Sigmoid colon (tissue), 7 donors: ENCODE measurements around the gene HSPA1A. TPM values are rescaled to one million over a fixed set of nuclear protein-coding genes. Genes with fewer than 3 reads are reported as not detected.
"Not testable (repeated sequence)": the region's sequence is repeated elsewhere in the genome, so short reads cannot be mapped to it uniquely, and the experiment has no call there.

Experiments used
- DNase-seq: peaks from one replicate; pipeline ENCODE4 v3.0.0-alpha.2; 2019
- H3K27ac ChIP-seq, 4 donors: fragments of 200-600 bp; sonication (generic); one replicate each; pipeline ENCODE4 v1.5.1; 2016 to 2019; ENCODE audit warnings: mild to moderate bottlenecking in 1 of 4
- H3K27me3 ChIP-seq, 3 donors: fragments of 200-600 bp; sonication (generic); one replicate each; pipeline ENCODE4 v1.5.1; 2019; ENCODE audit warnings: mild to moderate bottlenecking in 1 of 3
- H3K36me3 ChIP-seq, 4 donors: fragments of 200-600 bp; sonication (generic); one replicate each; pipeline ENCODE4 v1.5.1; 2016 to 2019
- H3K4me1 ChIP-seq, 4 donors: fragments of 200-600 bp; sonication (generic); one replicate each; pipeline ENCODE4 v1.5.1; 2017 to 2019
- H3K4me3 ChIP-seq, 4 donors: fragments of 200-600 bp; sonication (generic); one replicate each; pipeline ENCODE4 v1.5.1; 2017 to 2019; ENCODE audit warnings: mild to moderate bottlenecking in 2 of 4, moderate library complexity in 1 of 4
- H3K9me3 ChIP-seq, 4 donors: fragments of 200-600 bp in 3 of 4; sonication (generic) in 3 of 4; one replicate each; pipeline versions ENCODE4 v1.5.1 to v1.6.1; 2013 to 2019
- EP300 ChIP-seq, 4 donors: sonication (generic); formaldehyde crosslinking; IDR thresholded peaks; one replicate each; pipeline ENCODE4 v1.6.1; 2017; ENCODE audit warnings: antibody characterized with exemption in 4 of 4
- POLR2A ChIP-seq, 2 donors: fragments of 450-650 bp; IDR thresholded peaks; one replicate each; pipeline ENCODE4 v1.6.1; 2016; ENCODE audit warnings: antibody characterized with exemption in 2 of 2, mild to moderate bottlenecking in 2 of 2, moderate library complexity in 2 of 2
- POLR2AphosphoS5 ChIP-seq, 4 donors: sonication (generic); formaldehyde crosslinking; IDR thresholded peaks; one replicate each; pipeline ENCODE4 v1.6.1; 2017; ENCODE audit warnings: antibody characterized with exemption in 4 of 4
- WGBS, 2 donors: extraction: QIAGEN DNeasy Blood & Tissue Kit; methylation state at CpG; one replicate each; pipeline ENCODE4 v1.1.7; 2013; 5-methylcytosine and 5-hydroxymethylcytosine counted together
- intact Hi-C: fragments of 100-400 bp; cut with DNase I; formaldehyde crosslinking; loops from one replicate; pipeline ENCODE4 v1.15.1; 2023
- polyA plus RNA-seq, 3 donors: library from polyadenylated mRNA; stranded (reverse); fragments of 200-250 nt; gene quantifications; one replicate each; pipeline ENCODE4 v1.2.3, GENCODE V29; 2013
- total RNA-seq, 4 donors: library from RNA; depleted of rRNA; stranded (reverse); fragments of >200 nt; gene quantifications; one replicate each; pipeline ENCODE4 v1.1.0, GENCODE V29; 2016
- TF ChIP-seq, protein P1 (sequence below), 4 experiments: fragments of 450-650 bp in 3 of 4; fragments of 200-600 bp in 1 of 4; IDR thresholded peaks; one replicate each; pipeline ENCODE4 v1.5.1; 2016 to 2019; ENCODE audit warnings: antibody characterized with exemption in 4 of 4, mild to moderate bottlenecking in 3 of 4, moderate library complexity in 2 of 4
- donor health status: healthy with polysubstance abuse.
- donor health status: Bipolar disorder and iron deficiency.
- donor health status: healthy.

The HSPA1A gene
- total and polyA plus RNA-seq, 7 donors: 39.0 to 321 (median 147) TPM

DNA sequence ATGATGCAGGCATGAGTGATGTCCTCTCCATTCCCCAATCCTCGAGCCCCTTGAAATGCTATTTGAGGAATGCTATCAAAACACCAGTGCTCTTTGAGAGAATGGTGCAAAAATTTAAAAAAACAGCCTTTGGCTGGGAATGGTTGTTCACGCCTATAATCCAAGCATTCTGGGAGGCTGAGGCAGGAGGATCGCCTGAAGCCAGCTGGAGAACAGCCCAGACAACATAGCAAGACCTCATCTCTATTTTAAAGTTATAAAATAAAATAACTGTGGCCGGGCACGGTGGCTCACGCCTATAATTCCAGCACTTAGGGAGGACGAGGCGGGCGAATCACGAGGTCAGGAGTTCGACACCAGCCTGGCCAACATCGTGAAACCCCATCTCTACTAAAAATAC lies 15.6 kb upstream of the HSPA1A start:
- 83 to 88% methylated on average over 12 of the region's 12 CpGs for WGBS, 2 donors
- TF ChIP-seq POLR2A (IDR thresholded peaks at IDR 0.05) (no peak), EP300 (IDR thresholded peaks at IDR 0.05) (no peak), POLR2AphosphoS5 (IDR thresholded peaks at IDR 0.05) (no peak)
- TF ChIP-seq, protein P1, sequence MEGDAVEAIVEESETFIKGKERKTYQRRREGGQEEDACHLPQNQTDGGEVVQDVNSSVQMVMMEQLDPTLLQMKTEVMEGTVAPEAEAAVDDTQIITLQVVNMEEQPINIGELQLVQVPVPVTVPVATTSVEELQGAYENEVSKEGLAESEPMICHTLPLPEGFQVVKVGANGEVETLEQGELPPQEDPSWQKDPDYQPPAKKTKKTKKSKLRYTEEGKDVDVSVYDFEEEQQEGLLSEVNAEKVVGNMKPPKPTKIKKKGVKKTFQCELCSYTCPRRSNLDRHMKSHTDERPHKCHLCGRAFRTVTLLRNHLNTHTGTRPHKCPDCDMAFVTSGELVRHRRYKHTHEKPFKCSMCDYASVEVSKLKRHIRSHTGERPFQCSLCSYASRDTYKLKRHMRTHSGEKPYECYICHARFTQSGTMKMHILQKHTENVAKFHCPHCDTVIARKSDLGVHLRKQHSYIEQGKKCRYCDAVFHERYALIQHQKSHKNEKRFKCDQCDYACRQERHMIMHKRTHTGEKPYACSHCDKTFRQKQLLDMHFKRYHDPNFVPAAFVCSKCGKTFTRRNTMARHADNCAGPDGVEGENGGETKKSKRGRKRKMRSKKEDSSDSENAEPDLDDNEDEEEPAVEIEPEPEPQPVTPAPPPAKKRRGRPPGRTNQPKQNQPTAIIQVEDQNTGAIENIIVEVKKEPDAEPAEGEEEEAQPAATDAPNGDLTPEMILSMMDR (IDR thresholded peaks at IDR 0.05): no peak
- Histone ChIP-seq H3K4me3 (no peak overlapping the region), H3K27me3 (no peaks in the 10 kb centered on the region), H3K4me1 (peaks cover 0 to 13% (median 7%) of the 10 kb centered on the region in 4 donors), H3K36me3 (peaks cover 0 to 29% (median 0%) of the 10 kb centered on the region in 4 donors), H3K9me3 (no peaks in the 10 kb centered on the region), H3K27ac (no peak overlapping the region)
- no peak for DNase-seq
- intact Hi-C loops: no loop called here

DNA sequence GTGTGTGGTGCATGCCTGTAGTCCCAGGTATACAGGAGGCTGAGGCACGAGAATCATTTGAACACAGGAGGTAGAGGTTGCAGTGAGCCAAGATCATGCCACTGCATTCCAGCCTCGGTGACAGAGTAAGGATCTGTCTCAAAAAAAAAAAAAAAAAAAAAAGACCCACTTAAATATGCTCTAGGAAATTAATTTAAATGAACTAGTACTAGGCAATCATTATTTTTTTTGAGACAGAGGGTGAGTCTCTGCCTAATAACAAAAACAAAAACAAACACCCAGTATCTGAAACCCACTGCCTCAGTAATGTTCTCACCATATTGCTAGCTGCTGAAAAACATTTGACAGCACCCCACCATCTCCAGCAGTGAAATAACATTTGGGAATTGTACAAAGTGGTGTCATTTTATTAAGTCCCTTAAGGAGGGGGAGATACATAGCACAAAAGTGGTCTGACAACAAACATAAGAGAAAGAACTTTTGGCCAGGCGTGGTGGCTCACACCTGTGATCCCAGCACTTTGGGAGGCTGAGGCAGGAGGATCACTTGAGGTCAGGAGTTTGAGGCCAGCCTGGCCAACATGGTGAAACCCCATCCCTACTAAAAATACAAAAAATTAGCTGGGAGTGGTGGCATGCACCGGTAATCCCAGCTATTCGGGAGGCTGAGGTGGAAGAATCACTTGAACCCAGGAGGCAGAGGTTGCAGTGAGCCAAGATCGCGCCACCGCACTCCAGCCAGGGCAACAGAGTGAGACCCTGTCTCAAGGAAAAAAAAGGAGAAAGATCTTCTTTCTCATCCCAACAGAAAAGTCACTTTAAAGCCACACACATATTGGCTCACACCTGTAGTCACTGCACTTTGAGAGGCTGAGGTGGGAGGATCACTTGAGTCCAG lies 14.1 kb upstream of the HSPA1A start:
- Histone ChIP-seq H3K36me3 (peaks cover 0 to 29% (median 0%) of the 10 kb centered on the region in 4 donors), H3K4me1 (peaks cover 0 to 16% (median 12%) of the 10 kb centered on the region in 4 donors)
- 96 to 97% methylated on average over 8 of the region's 8 CpGs for WGBS, 2 donors
- H3K9me3 ChIP-seq, H3K27me3 ChIP-seq, H3K4me3 ChIP-seq, H3K27ac ChIP-seq, intact Hi-C loops, DNase-seq: not testable (repeated sequence)

DNA sequence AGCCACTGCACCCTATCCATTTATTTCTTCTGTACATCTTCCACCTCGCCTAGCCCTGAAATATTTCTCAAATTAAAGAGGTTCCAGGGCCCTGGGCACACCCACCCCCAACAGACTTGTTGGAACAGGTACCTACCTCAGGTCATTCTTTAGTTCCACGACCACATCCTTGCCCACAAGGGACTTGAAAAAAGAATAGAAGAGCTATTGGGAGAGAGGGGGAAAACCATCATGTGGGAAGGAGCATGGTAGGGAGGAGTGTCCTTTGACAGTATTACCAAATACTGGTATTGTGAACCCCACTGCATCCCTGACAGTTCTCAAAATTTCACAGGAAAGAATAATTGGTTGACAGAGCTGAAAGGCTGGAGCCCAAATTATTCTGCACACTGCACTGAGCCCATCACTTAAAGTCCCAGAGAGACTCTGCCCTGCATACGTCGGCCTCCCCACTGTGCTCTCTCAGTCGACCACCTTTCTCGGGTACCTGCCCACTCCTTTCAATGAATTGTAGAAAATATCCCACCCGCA lies 9.3 kb upstream of the HSPA1A start:
- Histone ChIP-seq H3K4me1 (peaks cover 0 to 25% (median 19%) of the 10 kb centered on the region in 4 donors), H3K36me3 (peaks cover 0 to 21% (median 0%) of the 10 kb centered on the region in 4 donors), H3K27ac (peak overlapping the region; percentile 87 to 98 (median 92)), H3K27me3 (no peaks in the 10 kb centered on the region), H3K4me3 (peak overlapping the region; percentile 51 to 64 (median 58)), H3K9me3 (no peaks in the 10 kb centered on the region)
- WGBS, 2 donors: 13 to 14% methylated on average over 7 of the region's 7 CpGs
- no peak for TF ChIP-seq POLR2A (IDR thresholded peaks at IDR 0.05)
- no peak for TF ChIP-seq EP300 (IDR thresholded peaks at IDR 0.05)
- TF ChIP-seq, protein P1 (IDR thresholded peaks at IDR 0.05): no peak
- no peak for TF ChIP-seq POLR2AphosphoS5 (IDR thresholded peaks at IDR 0.05)
- no peak for DNase-seq
- intact Hi-C loops: loop anchor here (1.0 kb wide), 1 partner anchor 16 kb away; no protein-coding TSS in a partner anchor

DNA sequence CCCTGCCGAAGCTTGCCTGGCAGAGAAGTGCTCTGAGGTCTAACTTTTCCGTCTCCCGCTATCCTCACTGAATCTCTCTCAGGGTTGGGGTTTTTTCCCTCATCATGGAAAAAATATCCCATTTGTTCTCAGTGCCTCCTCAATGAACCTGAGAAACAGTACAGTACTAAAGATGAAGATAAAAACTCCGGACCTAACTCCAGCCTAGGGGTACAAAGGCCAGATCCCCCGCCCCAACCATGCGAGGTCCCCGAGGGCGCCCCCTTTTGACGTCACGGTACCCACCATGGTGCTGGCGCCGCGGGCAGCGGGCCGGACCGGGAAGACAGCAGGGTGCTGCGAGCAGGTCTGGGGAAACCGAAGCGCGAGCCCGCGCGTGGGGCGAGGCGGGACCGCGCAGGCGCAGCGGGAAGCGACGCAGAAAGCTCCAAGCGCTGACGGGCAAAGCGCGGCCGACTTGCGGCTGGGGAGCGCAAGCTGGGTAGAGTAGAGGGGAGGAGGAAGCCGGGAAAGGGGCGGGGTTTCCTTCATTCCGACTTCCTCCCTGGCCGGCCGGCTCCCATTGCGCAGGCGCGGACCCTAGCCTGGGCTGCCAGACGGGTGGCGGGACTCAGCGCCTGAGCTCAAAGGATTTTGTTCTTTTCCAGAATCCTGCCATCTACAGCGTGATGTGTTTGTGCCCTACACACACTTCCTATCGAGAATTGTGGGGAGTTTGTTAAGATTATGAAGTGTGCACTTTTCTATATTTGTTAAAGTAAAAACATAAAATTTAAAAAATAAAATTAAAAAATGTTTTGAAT lies 8.7 kb upstream of the HSPA1A start, which contains the start of gene LSM2:
TSS of gene LSM2 (minus strand) at position 497 of the 803 bp plus-strand sequence. CDS start at position 288, 209 bp downstream.
- H3K27me3 ChIP-seq: no peaks in the 10 kb centered on the region
- TF ChIP-seq POLR2AphosphoS5 (IDR thresholded peaks at IDR 0.05) (peak; percentile 91 to 97 (median 95)), EP300 (IDR thresholded peaks at IDR 0.05) (peak in 1 of 4 donors; percentile 80), POLR2A (IDR thresholded peaks at IDR 0.05) (peak; percentile 66 to 76)
- TF ChIP-seq, protein P1 (IDR thresholded peaks at IDR 0.05): no peak
- peak; percentile 99 for DNase-seq
- peaks cover 0 to 16% (median 0%) of the 10 kb centered on the region in 4 donors for H3K36me3 ChIP-seq
- 0% methylated on average over 51 of the region's 51 CpGs for WGBS, 2 donors
- peak within 1 kb of the TSS; percentile 51 to 64 (median 58) for H3K4me3 ChIP-seq
- intact Hi-C loops: loop anchor here (1.0 kb wide), 1 partner anchor 16 kb away; no protein-coding TSS in a partner anchor
- peaks cover 0 to 25% (median 19%) of the 10 kb centered on the region in 4 donors for H3K4me1 ChIP-seq
- H3K27ac ChIP-seq: peak within 1 kb of the TSS; percentile 87 to 98 (median 92)
- no peaks in the 10 kb centered on the region for H3K9me3 ChIP-seq

DNA sequence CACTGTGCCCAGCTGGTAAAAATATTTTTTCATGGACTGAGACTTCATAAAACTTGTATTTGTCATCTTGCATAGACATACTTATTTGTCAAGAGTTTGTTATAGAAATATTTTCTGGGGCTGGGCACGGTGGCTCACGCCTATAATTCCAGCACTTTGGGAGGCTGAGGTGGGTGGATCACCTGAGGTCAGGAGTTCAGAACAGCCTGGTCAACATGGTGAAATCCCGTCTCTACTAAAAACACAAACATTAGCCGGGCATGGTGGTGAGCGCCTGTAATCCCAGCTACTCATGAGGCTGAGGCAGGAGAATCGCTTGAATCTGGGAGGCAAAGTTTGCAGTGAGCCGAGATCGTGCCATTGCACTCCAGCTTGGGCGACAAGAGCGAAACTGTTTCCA lies 6.7 kb upstream of the HSPA1A start:
- H3K27ac ChIP-seq, H3K27me3 ChIP-seq, H3K4me3 ChIP-seq, intact Hi-C loops, DNase-seq, H3K36me3 ChIP-seq, H3K9me3 ChIP-seq: not testable (repeated sequence)
- WGBS, 2 donors: 84 to 92% methylated on average over 10 of the region's 10 CpGs
- H3K4me1 ChIP-seq: peaks cover 0 to 30% (median 25%) of the 10 kb centered on the region in 4 donors
